Upper lobe of left lung (tissue), 6 donors: ENCODE results near the gene AIFM3. TPM values are rescaled to one million over a fixed set of nuclear protein-coding genes. Genes with fewer than 3 reads are reported as not detected.

ENCODE experiments used
- ATAC-seq, 2 donors: fragments of 200-7000 bp; cut with Tn5 transposase; one replicate each; pipeline ENCODE4 v1.9.1; 2022; ENCODE audit warnings: mild to moderate bottlenecking in 2 of 2, moderate library complexity in 2 of 2; ENCODE audit not compliant: low FRiP score in 2 of 2
- DNase-seq, 2 donors: peaks; one replicate each; pipeline ENCODE4 v3.0.0-alpha.2; 2019 to 2020
- H3K27ac ChIP-seq, 4 donors: fragments of 200-600 bp; sonication (generic); one replicate each; pipeline ENCODE4 v1.5.1; 2016 to 2019
- H3K27me3 ChIP-seq, 4 donors: fragments of 200-600 bp; sonication (generic); one replicate each; pipeline ENCODE4 v1.5.1; 2017 to 2019
- H3K36me3 ChIP-seq, 4 donors: fragments of 200-600 bp; sonication (generic); one replicate each; pipeline ENCODE4 v1.5.1; 2016 to 2019
- H3K4me1 ChIP-seq, 4 donors: fragments of 200-600 bp; sonication (generic); one replicate each; pipeline ENCODE4 v1.5.1; 2018 to 2019
- H3K4me3 ChIP-seq, 4 donors: fragments of 200-600 bp; sonication (generic); one replicate each; pipeline ENCODE4 v1.5.1; 2017 to 2019; ENCODE audit warnings: mild to moderate bottlenecking in 2 of 4, moderate library complexity in 1 of 4
- H3K9me3 ChIP-seq, 4 donors: fragments of 200-600 bp; sonication (generic); one replicate each; pipeline ENCODE4 v1.5.1; 2018 to 2019
- CTCF ChIP-seq, 6 experiments: fragments of 450-650 bp in 4 of 6; fragments of 200-600 bp in 2 of 6; sonication (generic) in 2 of 6; IDR thresholded peaks; one replicate each; pipeline ENCODE4 v1.5.1; 2016 to 2019; ENCODE audit warnings: antibody characterized with exemption in 6 of 6
- EP300 ChIP-seq, 4 donors: sonication (generic); formaldehyde crosslinking; IDR thresholded peaks; one replicate each; pipeline ENCODE4 v1.5.1; 2017; ENCODE audit warnings: antibody characterized with exemption in 4 of 4, control low read depth in 2 of 4
- POLR2A ChIP-seq, 4 donors: fragments of 450-650 bp; IDR thresholded peaks; one replicate each; pipeline ENCODE4 v1.5.1; 2016 to 2017; ENCODE audit warnings: antibody characterized with exemption in 4 of 4, mild to moderate bottlenecking in 2 of 4
- POLR2AphosphoS5 ChIP-seq, 2 donors: sonication (generic); formaldehyde crosslinking; IDR thresholded peaks; one replicate each; pipeline ENCODE4 v1.5.1; 2017; ENCODE audit warnings: antibody characterized with exemption in 2 of 2
- WGBS, 2 donors: methylation state at CpG; one replicate each; pipeline ENCODE4 v1.1.5; 2017 to 2018; 5-methylcytosine and 5-hydroxymethylcytosine counted together
- total RNA-seq, 6 donors: library from RNA; depleted of rRNA in 4 of 6; stranded (reverse); fragments of >200 nt in 4 of 6; gene quantifications; one replicate each; pipeline versions ENCODE4 v1.1.0 to v1.2.1, GENCODE V29; 2016 to 2021
- donor health status: DM: no; HTN: no; CAD: no; lungs with moderate emphysema.
- donor health status: DM: no; HTN: yes; CAD: no; lungs with severe emphysema.

The AIFM3 gene
- total RNA-seq, 6 donors from 2014 or later = 4.7 to 9.4 (median 6.6) TPM

GRCh38 chr22:20989323-20990138 lies 22.5 kb downstream of the AIFM3 start:
- ATAC-seq (no peak), DNase-seq (no peak)
- Histone ChIP-seq H3K9me3 (no peaks in the 10 kb centered on the region), H3K27me3 (no peaks in the 10 kb centered on the region), H3K36me3 (peaks cover 7 to 81% (median 56%) of the 10 kb centered on the region in 4 donors), H3K4me1 (no peaks in the 10 kb centered on the region), H3K4me3 (no peak overlapping the region), H3K27ac (no peak overlapping the region)
- TF ChIP-seq EP300 (IDR thresholded peaks at IDR 0.05) (no peak), CTCF (IDR thresholded peaks at IDR 0.05) (no peak), POLR2A (IDR thresholded peaks at IDR 0.05) (no peak), POLR2AphosphoS5 (IDR thresholded peaks at IDR 0.05) (no peak)
- 53 to 67% methylated on average over 12 to 15 of the region's 17 CpGs for WGBS, 2 donors

- ATAC-seq = no peak
- Histone ChIP-seq H3K36me3 (peaks cover 7 to 87% (median 61%) of the 10 kb centered on the region in 4 donors), H3K27me3 (no peaks in the 10 kb centered on the region), H3K9me3 (no peaks in the 10 kb centered on the region), H3K4me1 (no peaks in the 10 kb centered on the region), H3K4me3 (no peak overlapping the region), H3K27ac (no peak overlapping the region)
- 89 to 90% methylated on average over 20 to 21 of the region's 21 CpGs for WGBS, 2 donors
- TF ChIP-seq POLR2A (IDR thresholded peaks at IDR 0.05) (no peak), CTCF (IDR thresholded peaks at IDR 0.05) (no peak), EP300 (IDR thresholded peaks at IDR 0.05) (no peak), POLR2AphosphoS5 (IDR thresholded peaks at IDR 0.05) (no peak)
- peak in 1 of 2 donors; percentile 62 for DNase-seq
Observed at GRCh38 chr22:20990184-20991180, 23.4 kb downstream of the AIFM3 start.

- DNase-seq (peak in 1 of 2 donors; percentile 80), ATAC-seq (no peak)
- Histone ChIP-seq H3K27ac (no peak overlapping the region), H3K9me3 (no peaks in the 10 kb centered on the region), H3K4me1 (no peaks in the 10 kb centered on the region), H3K36me3 (peaks cover 7 to 87% (median 64%) of the 10 kb centered on the region in 4 donors), H3K4me3 (no peak overlapping the region), H3K27me3 (no peaks in the 10 kb centered on the region)
- 96 to 100% methylated on average over 4 to 13 of the region's 24 CpGs for WGBS, 2 donors
- TF ChIP-seq POLR2A (IDR thresholded peaks at IDR 0.05) (no peak), CTCF (IDR thresholded peaks at IDR 0.05) (no peak), POLR2AphosphoS5 (IDR thresholded peaks at IDR 0.05) (no peak), EP300 (IDR thresholded peaks at IDR 0.05) (no peak)
Observed at GRCh38 chr22:20991252-20992055, 24.4 kb downstream of the AIFM3 start.

GRCh38 chr22:20992056-20992442 lies 25.0 kb downstream of the AIFM3 start:
- Histone ChIP-seq H3K4me1 (no peaks in the 10 kb centered on the region), H3K36me3 (peaks cover 7 to 87% (median 66%) of the 10 kb centered on the region in 4 donors), H3K27ac (no peak overlapping the region), H3K9me3 (no peaks in the 10 kb centered on the region), H3K4me3 (no peak overlapping the region), H3K27me3 (no peaks in the 10 kb centered on the region)
- ATAC-seq (no peak), DNase-seq (no peak)
- 94 to 95% methylated on average over 7 of the region's 7 CpGs for WGBS, 2 donors
- TF ChIP-seq CTCF (IDR thresholded peaks at IDR 0.05) (no peak), EP300 (IDR thresholded peaks at IDR 0.05) (no peak), POLR2AphosphoS5 (IDR thresholded peaks at IDR 0.05) (no peak), POLR2A (IDR thresholded peaks at IDR 0.05) (no peak)
